NCI-H187 treated with DMSO at 0.1 percent for 48 hours (cell line): ENCODE data around the gene SLC35A2.

Experiments used
- DNase-seq: peaks from one replicate; lab custom pipeline; 2025; lab: John Stamatoyannopoulos, UW

Gene SLC35A2

GRCh38 chrX:48927736-48928382 is 16.4 kb upstream of the SLC35A2 start:
- no peak for DNase-seq

- DNase-seq, result no peak
Observed at GRCh38 chrX:48927123-48927522, 15.7 kb upstream of the SLC35A2 start.

- no peak for DNase-seq
Observed at GRCh38 chrX:48924270-48924669, 12.8 kb upstream of the SLC35A2 start.

- DNase-seq, result no peak
Observed at GRCh38 chrX:48923771-48924170, 12.3 kb upstream of the SLC35A2 start.

GRCh38 chrX:48920718-48921104 is 9.3 kb upstream of the SLC35A2 start:
- no peak for DNase-seq

- no peak for DNase-seq
Observed at GRCh38 chrX:48919947-48920717, 8.7 kb upstream of the SLC35A2 start.

GRCh38 chrX:48919360-48919841 is 8.0 kb upstream of the SLC35A2 start:
- DNase-seq, result no peak

- peak; percentile 66 for DNase-seq
Observed at GRCh38 chrX:48918643-48919340, 7.3 kb upstream of the SLC35A2 start, which contains the start of gene PIM2. Gene PIM2 (minus strand): TSS chrX:48919024. CDS start chrX:48918834, 190 bp downstream.

- no peak for DNase-seq
Observed at GRCh38 chrX:48918301-48918642, 6.8 kb upstream of the SLC35A2 start.

- peak; percentile 55 for DNase-seq
Observed at GRCh38 chrX:48917139-48918001, 5.9 kb upstream of the SLC35A2 start.

- no peak for DNase-seq
Observed at GRCh38 chrX:48914593-48915493, 3.4 kb upstream of the SLC35A2 start.

- no peak for DNase-seq
Observed at GRCh38 chrX:48913605-48914366, 2.3 kb upstream of the SLC35A2 start.

- DNase-seq, result no peak
Observed at GRCh38 chrX:48910926-48911411, 477 bp downstream of the SLC35A2 start.

GRCh38 chrX:48909703-48910294 is 1.6 kb downstream of the SLC35A2 start:
- no peak for DNase-seq

- no peak for DNase-seq
Observed at GRCh38 chrX:48908600-48908999, 2.8 kb downstream of the SLC35A2 start.

GRCh38 chrX:48905090-48905790 is 6.2 kb downstream of the SLC35A2 start:
- no peak for DNase-seq

GRCh38 chrX:48904626-48905025 is 6.8 kb downstream of the SLC35A2 start:
- DNase-seq, result no peak

- DNase-seq, result no peak
Observed at GRCh38 chrX:48904180-48904579, 7.3 kb downstream of the SLC35A2 start.

- no peak for DNase-seq
Observed at GRCh38 chrX:48903290-48903689, 8.2 kb downstream of the SLC35A2 start.
